Smooth muscle cell (in vitro differentiated cells): ENCODE results near the gene PKIG. TPM values are rescaled to one million over a fixed set of nuclear protein-coding genes. Genes with fewer than 3 reads are reported as not detected.

Experiments
- DNase-seq: peaks from one replicate; lab custom pipeline; 2025; ENCODE audit not compliant: unreplicated experiment; lab: John Stamatoyannopoulos, UW
- H2AFZ ChIP-seq: fragments of 200-600 bp; sonication (generic); 2 replicates; pipeline ENCODE4 v1.6.0; 2016; ENCODE audit warnings: antibody characterized with exemption, low read depth, mild to moderate bottlenecking
- H3F3A ChIP-seq: fragments of 200-600 bp; sonication (generic); 2 replicates; pipeline ENCODE4 v1.6.0; 2017; ENCODE audit warnings: antibody characterized with exemption, low read depth
- H3K27ac ChIP-seq: fragments of 200-600 bp; sonication (generic); 2 replicates; pipeline ENCODE4 v1.5.1; 2016; ENCODE audit warnings: low read depth, mild to moderate bottlenecking
- H3K27me3 ChIP-seq: fragments of 200-600 bp; sonication (generic); 2 replicates; pipeline ENCODE4 v1.6.1; 2016; ENCODE audit warnings: low read depth, mild to moderate bottlenecking
- H3K36me3 ChIP-seq: fragments of 200-600 bp; sonication (generic); 2 replicates; pipeline ENCODE4 v1.5.1; 2016; ENCODE audit warnings: low read depth
- H3K4me1 ChIP-seq: fragments of 200-600 bp; sonication (generic); 2 replicates; pipeline ENCODE4 v1.5.1; 2016; ENCODE audit warnings: low read depth
- H3K4me2 ChIP-seq: fragments of 200-600 bp; sonication (generic); 2 replicates; pipeline ENCODE4 v1.6.0; 2016; ENCODE audit warnings: mild to moderate bottlenecking
- H3K4me3 ChIP-seq: fragments of 200-600 bp; sonication (generic); 2 replicates; pipeline ENCODE4 v1.5.1; 2016; ENCODE audit warnings: mild to moderate bottlenecking
- H3K79me2 ChIP-seq: fragments of 200-600 bp; sonication (generic); 2 replicates; pipeline ENCODE4 v1.6.0; 2016; ENCODE audit warnings: low read depth, mild to moderate bottlenecking
- H3K9ac ChIP-seq: fragments of 200-600 bp; sonication (generic); 2 replicates; pipeline ENCODE4 v1.6.0; 2016; ENCODE audit warnings: low read depth
- H3K9me3 ChIP-seq: fragments of 200-600 bp; sonication (generic); replicated peaks from 2 replicates; pipeline ENCODE4 v1.5.1; 2016; ENCODE audit warnings: low read depth
- H4K20me1 ChIP-seq: fragments of 200-600 bp; sonication (generic); 2 replicates; pipeline ENCODE4 v1.6.0; 2016; ENCODE audit warnings: low read depth
- CTCF ChIP-seq: fragments of 200-600 bp; sonication (generic); IDR thresholded peaks from 2 replicates; pipeline ENCODE4 v1.5.1; 2017; ENCODE audit warnings: borderline replicate concordance, mild to moderate bottlenecking, antibody characterized with exemption; ENCODE audit not compliant: insufficient read depth, poor library complexity, severe bottlenecking
- WGBS: methylation state at CpG from one replicate; pipeline ENCODE4 v1.1.7; 2016; ENCODE audit warnings: low lambda C conversion rate; 5-methylcytosine and 5-hydroxymethylcytosine counted together
- polyA plus RNA-seq: library from polyadenylated mRNA; unstranded; fragments of >200 nt; fragmentation: Nextera tagmentation; extraction: Ambion mirVana; gene quantifications from 2 replicates; pipeline ENCODE4 v1.2.1, GENCODE V29; 2016
- total RNA-seq: library from RNA; depleted of rRNA; stranded (reverse); fragments of >200 nt; gene quantifications from 2 replicates; pipeline ENCODE4 v1.2.3, GENCODE V29; 2014

The PKIG gene
- total and polyA plus RNA-seq, 2 experiments from 2014 or later: 68.9 to 86.1 TPM

- Histone ChIP-seq H3K4me3 (no peak overlapping the region), H3K9ac (no peak overlapping the region), H3K27ac (no peak overlapping the region), H3K4me1 (no peaks in the 10 kb centered on the region), H3K36me3 (no peaks in the 10 kb centered on the region), H3F3A (peaks cover 7% of the 10 kb centered on the region), H3K27me3 (no peaks in the 10 kb centered on the region), H3K9me3 (no peaks in the 10 kb centered on the region), H2AFZ (no peak overlapping the region), H3K4me2 (no peak overlapping the region), H4K20me1 (no peaks in the 10 kb centered on the region), H3K79me2 (no peaks in the 10 kb centered on the region)
- TF ChIP-seq CTCF: no peak
- WGBS: 97% methylated on average over 19 of the region's 19 CpGs
- DNase-seq: no peak
Measured at GRCh38 chr20:44622501-44623270, 40.3 kb downstream of the PKIG start.

- WGBS: 99% methylated on average over 4 of the region's 4 CpGs
Measured at GRCh38 chr20:44624152-44624551, 41.8 kb downstream of the PKIG start.

GRCh38 chr20:44624743-44625271 is 42.4 kb downstream of the PKIG start:
- no peak overlapping the region for H2AFZ ChIP-seq
- H3K9ac ChIP-seq: no peak overlapping the region
- no peak overlapping the region for H3K4me2 ChIP-seq
- DNase-seq: no peak
- 95% methylated on average over 6 of the region's 6 CpGs for WGBS
- H3K4me1 ChIP-seq: no peaks in the 10 kb centered on the region
- no peaks in the 10 kb centered on the region for H3K27me3 ChIP-seq
- no peaks in the 10 kb centered on the region for H3K36me3 ChIP-seq
- no peak for TF ChIP-seq CTCF
- no peak overlapping the region for H3K4me3 ChIP-seq
- H4K20me1 ChIP-seq: no peaks in the 10 kb centered on the region
- no peaks in the 10 kb centered on the region for H3F3A ChIP-seq
- no peak overlapping the region for H3K27ac ChIP-seq
- no peaks in the 10 kb centered on the region for H3K9me3 ChIP-seq
- no peaks in the 10 kb centered on the region for H3K79me2 ChIP-seq

More at GRCh38 chr20:44624152-44624551, 41.8 kb downstream of the PKIG start:
- H2AFZ ChIP-seq: no peak overlapping the region
- no peak for DNase-seq
- H3K4me2 ChIP-seq: no peak overlapping the region
- H3K4me3 ChIP-seq: no peak overlapping the region
- H3F3A ChIP-seq: peaks cover 5% of the 10 kb centered on the region
- H3K27me3 ChIP-seq: no peaks in the 10 kb centered on the region
- no peaks in the 10 kb centered on the region for H3K9me3 ChIP-seq
- no peaks in the 10 kb centered on the region for H3K79me2 ChIP-seq
- no peaks in the 10 kb centered on the region for H3K36me3 ChIP-seq
- no peak overlapping the region for H3K9ac ChIP-seq
- H4K20me1 ChIP-seq: no peaks in the 10 kb centered on the region
- H3K27ac ChIP-seq: no peak overlapping the region
- no peak for TF ChIP-seq CTCF
- H3K4me1 ChIP-seq: no peaks in the 10 kb centered on the region
